GM13977 (cell line): ENCODE results near the gene LRATD1.

Source experiments
- DNase-seq: peaks from one replicate; pipeline ENCODE4 v3.0.0; 2012; ENCODE audit warnings: low spot score
- in situ Hi-C: fragments of 300-500 bp; cut with MboI; formaldehyde crosslinking; loops from one replicate; pipeline ENCODE4 v1.12.0; 2022; ENCODE audit warnings: low sequenced_read_pairs, low pct_unique_long_range_greater_than_20kb, mixed read lengths, inconsistent platforms; ENCODE audit not compliant: unreplicated experiment
- TF ChIP-seq, protein P1 (sequence below): IDR thresholded peaks from 2 replicates; pipeline ENCODE4 v1.5.1; 2012; ENCODE audit warnings: mild to moderate bottlenecking, control low read depth; ENCODE audit not compliant: insufficient read depth; ENCODE audit errors: extremely low read depth, missing control alignments

Gene LRATD1, protein sequence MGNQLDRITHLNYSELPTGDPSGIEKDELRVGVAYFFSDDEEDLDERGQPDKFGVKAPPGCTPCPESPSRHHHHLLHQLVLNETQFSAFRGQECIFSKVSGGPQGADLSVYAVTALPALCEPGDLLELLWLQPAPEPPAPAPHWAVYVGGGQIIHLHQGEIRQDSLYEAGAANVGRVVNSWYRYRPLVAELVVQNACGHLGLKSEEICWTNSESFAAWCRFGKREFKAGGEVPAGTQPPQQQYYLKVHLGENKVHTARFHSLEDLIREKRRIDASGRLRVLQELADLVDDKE

GRCh38 chr2:14632133-14632936 is at the start of gene LRATD1:
Gene LRATD1, plus strand, starts transcription at chr2:14632717. Its CDS starts 1,263 bp downstream, at chr2:14633980.
- TF ChIP-seq, protein P1, sequence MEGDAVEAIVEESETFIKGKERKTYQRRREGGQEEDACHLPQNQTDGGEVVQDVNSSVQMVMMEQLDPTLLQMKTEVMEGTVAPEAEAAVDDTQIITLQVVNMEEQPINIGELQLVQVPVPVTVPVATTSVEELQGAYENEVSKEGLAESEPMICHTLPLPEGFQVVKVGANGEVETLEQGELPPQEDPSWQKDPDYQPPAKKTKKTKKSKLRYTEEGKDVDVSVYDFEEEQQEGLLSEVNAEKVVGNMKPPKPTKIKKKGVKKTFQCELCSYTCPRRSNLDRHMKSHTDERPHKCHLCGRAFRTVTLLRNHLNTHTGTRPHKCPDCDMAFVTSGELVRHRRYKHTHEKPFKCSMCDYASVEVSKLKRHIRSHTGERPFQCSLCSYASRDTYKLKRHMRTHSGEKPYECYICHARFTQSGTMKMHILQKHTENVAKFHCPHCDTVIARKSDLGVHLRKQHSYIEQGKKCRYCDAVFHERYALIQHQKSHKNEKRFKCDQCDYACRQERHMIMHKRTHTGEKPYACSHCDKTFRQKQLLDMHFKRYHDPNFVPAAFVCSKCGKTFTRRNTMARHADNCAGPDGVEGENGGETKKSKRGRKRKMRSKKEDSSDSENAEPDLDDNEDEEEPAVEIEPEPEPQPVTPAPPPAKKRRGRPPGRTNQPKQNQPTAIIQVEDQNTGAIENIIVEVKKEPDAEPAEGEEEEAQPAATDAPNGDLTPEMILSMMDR = no peak
- peak; percentile 34 for DNase-seq
- in situ Hi-C loops = no loop called here

- no peak for DNase-seq
- TF ChIP-seq, protein P1 = no peak
- in situ Hi-C loops = no loop called here
Observed at GRCh38 chr2:14583059-14583458, 49.5 kb upstream of the LRATD1 start.

- in situ Hi-C loops = no loop called here
- DNase-seq = no peak
- TF ChIP-seq, protein P1 = no peak
Observed at GRCh38 chr2:14583802-14584201, 48.7 kb upstream of the LRATD1 start.

DNA sequence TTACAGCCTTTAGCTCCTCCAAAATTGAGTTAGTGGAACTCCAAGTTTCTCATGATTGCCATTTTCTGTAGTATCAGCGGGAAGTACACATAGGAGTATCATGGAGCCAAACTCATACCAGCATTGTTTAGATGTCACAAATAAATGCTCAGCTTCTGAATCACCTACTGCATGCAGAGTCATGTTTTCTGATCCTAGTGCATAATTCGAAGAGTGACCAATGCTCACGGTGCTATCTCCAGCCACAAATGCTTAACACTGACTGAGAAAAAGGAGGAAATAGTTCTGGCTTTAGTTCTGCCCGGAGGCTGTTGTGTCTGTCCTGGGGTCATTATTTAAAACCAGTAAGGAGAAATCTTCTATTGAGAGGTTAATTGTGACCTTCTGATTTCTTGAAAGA is 45.4 kb upstream of the LRATD1 start:
- TF ChIP-seq, protein P1 = no peak
- no peak for DNase-seq
- in situ Hi-C loops = no loop called here

GRCh38 chr2:14601156-14601770 is 31.3 kb upstream of the LRATD1 start:
- DNase-seq = no peak
- in situ Hi-C loops = no loop called here
- TF ChIP-seq, protein P1 = no peak

DNA sequence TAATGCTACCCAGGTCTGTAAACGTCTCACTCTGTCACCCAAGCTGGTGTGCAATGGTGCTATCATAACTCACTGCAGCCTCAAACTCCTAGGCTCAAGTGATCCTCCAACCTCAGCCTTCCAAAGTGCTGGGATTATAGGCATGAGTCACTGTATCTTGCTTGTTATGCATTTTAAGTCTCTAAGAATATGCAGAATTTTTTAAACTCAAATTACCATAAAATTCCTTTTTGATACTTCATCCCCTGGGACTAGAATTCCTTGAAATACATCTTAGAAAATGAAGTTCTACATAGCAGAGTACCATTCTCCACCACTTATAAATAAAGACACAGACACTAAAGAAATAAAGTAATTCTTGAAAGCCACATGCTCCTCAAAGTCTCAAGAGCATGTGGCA is 30.2 kb upstream of the LRATD1 start:
- in situ Hi-C loops = no loop called here
- no peak for DNase-seq
- TF ChIP-seq, protein P1 = no peak
